GM23248 (cell line): ENCODE results near the gene FOXK1. TPM values are rescaled to one million over a fixed set of nuclear protein-coding genes. Genes with fewer than 3 reads are reported as not detected.

Source experiments
- DNase-seq: peaks from one replicate; pipeline ENCODE4 v3.0.0-alpha.2; 2015
- H2AFZ ChIP-seq: fragments of 200-600 bp; sonication (generic); 2 replicates; pipeline ENCODE4 v1.6.1; 2016; ENCODE audit warnings: antibody characterized with exemption
- H3F3A ChIP-seq: fragments of 200-600 bp; sonication (generic); 2 replicates; pipeline ENCODE4 v1.6.1; 2016; ENCODE audit warnings: mild to moderate bottlenecking, antibody characterized with exemption, mixed run types; ENCODE audit not compliant: insufficient read depth
- H3K27ac ChIP-seq: fragments of 200-600 bp; sonication (generic); 2 replicates; pipeline ENCODE4 v1.5.1; 2016; ENCODE audit warnings: mild to moderate bottlenecking
- H3K27me3 ChIP-seq: fragments of 200-600 bp; sonication (generic); replicated peaks from 2 replicates; pipeline ENCODE4 v1.6.1; 2016; ENCODE audit warnings: mild to moderate bottlenecking; ENCODE audit not compliant: insufficient read depth
- H3K36me3 ChIP-seq: fragments of 200-600 bp; sonication (generic); 2 replicates; pipeline ENCODE4 v1.6.1; 2016; ENCODE audit warnings: low read depth, mild to moderate bottlenecking
- H3K4me1 ChIP-seq: fragments of 200-600 bp; sonication (generic); 2 replicates; pipeline ENCODE4 v1.6.1; 2016; ENCODE audit warnings: mild to moderate bottlenecking; ENCODE audit not compliant: insufficient read depth
- H3K4me2 ChIP-seq: fragments of 200-600 bp; sonication (generic); one replicate; pipeline ENCODE4 v1.6.1; 2016; ENCODE audit warnings: mild to moderate bottlenecking; ENCODE audit not compliant: unreplicated experiment
- H3K4me3 ChIP-seq: fragments of 200-600 bp; sonication (generic); 2 replicates; pipeline ENCODE4 v1.5.1; 2016; ENCODE audit warnings: mild to moderate bottlenecking
- H3K79me2 ChIP-seq: fragments of 200-600 bp; sonication (generic); 2 replicates; pipeline ENCODE4 v1.6.1; 2016; ENCODE audit warnings: mild to moderate bottlenecking; ENCODE audit not compliant: insufficient read depth
- H3K9ac ChIP-seq: fragments of 200-600 bp; sonication (generic); 2 replicates; pipeline ENCODE4 v1.6.1; 2016; ENCODE audit warnings: mild to moderate bottlenecking
- H3K9me2 ChIP-seq: fragments of 200-600 bp; sonication (generic); 2 replicates; pipeline ENCODE4 v1.6.1; 2016; ENCODE audit warnings: mixed run types, mild to moderate bottlenecking, moderate library complexity; ENCODE audit not compliant: insufficient read depth
- H3K9me3 ChIP-seq: fragments of 200-600 bp; sonication (generic); one replicate; pipeline ENCODE4 v1.6.1; 2017; ENCODE audit warnings: low read depth
- H4K20me1 ChIP-seq: fragments of 200-600 bp; sonication (generic); 2 replicates; pipeline ENCODE4 v1.6.0; 2016; ENCODE audit not compliant: insufficient read depth
- EZH2 ChIP-seq: fragments of 200-600 bp; sonication (generic); IDR thresholded peaks from 2 replicates; pipeline ENCODE4 v1.6.1; 2018; ENCODE audit warnings: antibody characterized with exemption, mild to moderate bottlenecking; ENCODE audit not compliant: insufficient read depth, poor library complexity, severe bottlenecking
- EZH2phosphoT487 ChIP-seq: fragments of 200-600 bp; sonication (generic); IDR thresholded peaks from 2 replicates; pipeline ENCODE4 v1.6.1; 2018; ENCODE audit warnings: antibody characterized with exemption, moderate library complexity, mild to moderate bottlenecking, low read depth; ENCODE audit not compliant: insufficient read depth
- WGBS, 2 experiments: methylation state at CpG; one replicate each; pipeline ENCODE4 v1.1.6; 2015 to 2017; ENCODE audit warnings: low lambda C conversion rate in 2 of 2, low coverage in 1 of 2; ENCODE audit errors: missing lambda C conversion rate in 2 of 2; 5-methylcytosine and 5-hydroxymethylcytosine counted together
- in situ Hi-C: fragments of 300-500 bp; cut with MboI; formaldehyde crosslinking; loops from 2 replicates; pipeline ENCODE4 v1.15.0; 2020
- polyA plus RNA-seq: library from polyadenylated mRNA; unstranded; fragments of >200 nt; fragmentation: Nextera tagmentation; extraction: Ambion mirVana; gene quantifications from 2 replicates; pipeline ENCODE4 v1.2.1, GENCODE V29; 2016
- total RNA-seq: library from RNA; depleted of rRNA; stranded (reverse); fragments of >200 nt; shearing (Covaris generic); gene quantifications from 2 replicates; pipeline ENCODE4 v1.2.3, GENCODE V29; 2014

The FOXK1 gene
- total and polyA plus RNA-seq, 2 experiments from 2014 or later: 8.5 to 16.4 TPM

DNA sequence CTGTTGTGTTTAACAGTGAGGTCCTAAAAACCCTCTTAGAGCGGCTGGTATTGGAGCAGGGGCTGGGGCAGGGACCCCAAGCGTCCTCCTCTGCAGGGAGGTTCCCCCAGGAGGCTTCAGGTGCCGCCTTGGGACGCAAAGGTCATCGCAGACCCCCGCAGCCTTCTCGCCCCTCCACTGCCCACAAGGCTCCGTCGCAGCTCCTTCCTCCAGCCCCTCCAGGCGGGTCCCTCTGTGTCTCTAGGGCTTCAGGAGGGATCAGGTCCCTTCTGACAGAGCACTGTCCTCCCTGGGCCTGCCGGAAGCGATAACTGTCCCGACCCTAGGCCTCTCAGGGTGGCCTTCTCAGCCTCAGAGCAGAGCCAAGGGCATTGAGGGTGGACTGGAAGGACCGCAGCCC, 67.3 kb downstream of the FOXK1 start:
- Histone ChIP-seq H3K27ac (no peak overlapping the region), H3K4me2 (no peak overlapping the region), H3K9me2 (no peaks in the 10 kb centered on the region), H3K79me2 (peaks cover 82% of the 10 kb centered on the region), H3K9me3 (no peaks in the 10 kb centered on the region), H3K4me3 (no peak overlapping the region), H3K4me1 (peaks cover 14% of the 10 kb centered on the region), H3F3A (peaks cover 34% of the 10 kb centered on the region), H2AFZ (no peak overlapping the region), H4K20me1 (no peaks in the 10 kb centered on the region), H3K27me3 (no peaks in the 10 kb centered on the region), H3K36me3 (peaks cover 8% of the 10 kb centered on the region; the same call in 1 of the 2 replicates), H3K9ac (no peak overlapping the region)
- no peak for DNase-seq
- in situ Hi-C loops: no loop called here
- TF ChIP-seq EZH2 (no peak), EZH2phosphoT487 (no peak)
- 94 to 98% methylated on average over 14 of the region's 14 CpGs for WGBS, 2 experiments

DNA sequence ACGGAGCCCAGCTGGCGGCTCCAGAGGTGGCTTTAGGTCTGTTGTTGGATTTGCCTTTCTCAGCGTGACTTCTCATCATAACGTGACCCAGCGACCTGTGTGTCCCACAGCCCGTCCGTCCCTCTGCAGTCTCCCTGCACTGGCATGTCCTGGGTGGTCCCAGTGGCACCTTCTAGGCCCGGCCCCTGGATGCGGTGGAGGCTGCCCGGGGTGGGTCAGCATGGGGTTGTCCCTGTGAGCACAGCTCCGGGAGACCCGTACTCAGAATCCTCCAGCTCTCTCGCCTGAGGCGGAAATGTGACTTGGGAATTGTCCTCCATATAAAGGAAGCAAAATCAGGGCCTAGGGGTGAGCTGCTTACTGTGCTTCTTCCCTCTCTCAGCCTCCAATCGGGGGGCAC, 67.7 kb downstream of the FOXK1 start:
- DNase-seq: no peak
- H3K4me2 ChIP-seq: no peak overlapping the region
- TF ChIP-seq EZH2phosphoT487 (no peak), EZH2 (no peak)
- H3K9ac ChIP-seq: no peak overlapping the region
- H3K4me3 ChIP-seq: no peak overlapping the region
- H3K27ac ChIP-seq: no peak overlapping the region
- H3K27me3 ChIP-seq: no peaks in the 10 kb centered on the region
- 90 to 94% methylated on average over 15 of the region's 15 CpGs for WGBS, 2 experiments
- H3K9me3 ChIP-seq: no peaks in the 10 kb centered on the region
- in situ Hi-C loops: no loop called here
- peaks cover 31% of the 10 kb centered on the region for H3F3A ChIP-seq
- peaks cover 8% of the 10 kb centered on the region; the same call in 1 of the 2 replicates for H3K36me3 ChIP-seq
- no peak overlapping the region for H2AFZ ChIP-seq
- peaks cover 85% of the 10 kb centered on the region for H3K79me2 ChIP-seq
- H4K20me1 ChIP-seq: no peaks in the 10 kb centered on the region
- peaks cover 10% of the 10 kb centered on the region for H3K4me1 ChIP-seq
- no peaks in the 10 kb centered on the region for H3K9me2 ChIP-seq

DNA sequence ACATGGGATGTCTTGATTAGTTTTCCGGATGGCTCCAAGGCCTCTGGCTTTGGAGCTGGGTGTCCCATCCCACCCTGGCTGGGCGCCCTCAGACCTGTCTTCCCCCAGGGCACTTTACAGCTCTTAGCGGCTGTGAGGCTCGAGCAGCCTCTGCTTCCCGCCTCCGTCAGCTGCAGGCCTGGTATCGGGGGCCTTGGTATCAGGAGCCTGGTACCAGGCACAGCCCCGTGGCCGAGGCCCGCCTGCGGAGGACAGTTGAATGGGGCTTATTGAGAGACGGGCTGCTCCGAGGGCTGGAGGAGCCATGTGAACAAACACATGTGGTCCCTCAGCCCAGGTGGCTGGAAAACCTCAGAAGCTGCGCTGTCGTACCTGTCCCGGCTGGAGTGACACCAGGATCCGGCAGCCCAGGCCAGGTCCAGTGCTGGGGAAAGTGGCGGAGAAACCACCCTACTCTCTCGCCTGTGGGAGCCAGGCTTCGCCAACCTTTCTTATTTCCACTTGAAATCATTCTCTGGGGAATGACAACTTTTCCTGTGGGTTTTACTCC, 69.4 kb downstream of the FOXK1 start:
- DNase-seq: no peak
- 91 to 92% methylated on average over 17 to 20 of the region's 20 CpGs for WGBS, 2 experiments
- H3K36me3 ChIP-seq: peaks cover 16% of the 10 kb centered on the region; the same call in 1 of the 2 replicates

DNA sequence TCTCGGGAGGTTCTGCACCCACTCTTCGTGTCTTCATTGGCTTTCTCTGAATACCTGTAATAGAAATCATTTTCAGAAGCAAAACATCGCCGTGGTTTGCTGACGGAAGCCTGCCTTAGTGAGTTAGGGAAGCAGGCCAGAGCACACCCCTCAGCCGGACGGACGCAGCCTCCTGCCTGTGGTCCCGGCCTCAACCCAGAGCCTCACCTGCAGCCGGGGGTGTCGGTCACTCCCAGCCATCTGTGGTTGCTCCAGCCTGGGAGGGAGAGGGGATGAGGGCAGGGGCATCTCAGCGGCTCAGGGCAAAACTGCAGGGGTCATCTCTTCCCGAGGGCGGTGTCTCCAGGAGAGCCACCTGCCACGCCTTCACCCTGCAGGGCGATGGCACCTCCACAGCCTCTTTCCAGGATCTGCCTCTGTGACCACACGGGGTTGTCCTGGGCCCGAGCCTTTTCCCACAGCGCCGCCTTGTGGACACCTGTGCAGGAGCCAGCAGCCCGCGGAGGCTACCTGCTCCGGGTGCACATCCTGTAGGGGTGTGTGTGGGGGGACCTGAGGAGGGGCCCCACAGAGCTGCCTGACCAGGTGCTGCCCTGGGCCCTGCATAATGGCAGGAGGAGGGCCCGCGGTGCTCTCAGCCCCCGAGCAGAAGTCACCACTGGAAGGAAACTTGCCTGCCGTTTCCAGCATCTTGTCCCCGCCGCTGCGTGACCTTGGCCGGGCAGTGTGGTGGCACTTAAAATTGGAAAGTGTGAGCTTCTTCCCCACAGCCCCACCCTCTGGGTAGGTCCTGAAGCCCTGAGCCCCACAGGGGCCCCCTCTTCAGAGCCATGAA, 71.7 kb downstream of the FOXK1 start:
- no peaks in the 10 kb centered on the region for H3K9me3 ChIP-seq
- H3K36me3 ChIP-seq: peaks cover 29% of the 10 kb centered on the region; the same call in 1 of the 2 replicates
- H3K27me3 ChIP-seq: no peaks in the 10 kb centered on the region
- no peak overlapping the region for H2AFZ ChIP-seq
- peaks cover 74% of the 10 kb centered on the region for H3K79me2 ChIP-seq
- peak; percentile 66 for DNase-seq
- in situ Hi-C loops: no loop called here
- H3K27ac ChIP-seq: no peak overlapping the region
- H3F3A ChIP-seq: no peaks in the 10 kb centered on the region
- H3K4me2 ChIP-seq: no peak overlapping the region
- no peaks in the 10 kb centered on the region for H4K20me1 ChIP-seq
- no peak overlapping the region for H3K9ac ChIP-seq
- H3K4me3 ChIP-seq: no peak overlapping the region
- no peaks in the 10 kb centered on the region for H3K4me1 ChIP-seq
- TF ChIP-seq EZH2 (no peak), EZH2phosphoT487 (no peak)
- WGBS, 2 experiments: 56 to 57% methylated on average over 31 of the region's 31 CpGs
- no peaks in the 10 kb centered on the region for H3K9me2 ChIP-seq

More for the DNA sequence above, 69.4 kb downstream of the FOXK1 start:
- no peak overlapping the region for H3K4me2 ChIP-seq
- in situ Hi-C loops: no loop called here
- no peak overlapping the region for H3K9ac ChIP-seq
- H2AFZ ChIP-seq: no peak overlapping the region
- H3K9me2 ChIP-seq: no peaks in the 10 kb centered on the region
- H3F3A ChIP-seq: peaks cover 19% of the 10 kb centered on the region
- H4K20me1 ChIP-seq: no peaks in the 10 kb centered on the region
- peaks cover 3% of the 10 kb centered on the region; the same call in 1 of the 2 replicates for H3K4me1 ChIP-seq
- H3K9me3 ChIP-seq: no peaks in the 10 kb centered on the region
- H3K4me3 ChIP-seq: no peak overlapping the region
- no peaks in the 10 kb centered on the region for H3K27me3 ChIP-seq
- no peak overlapping the region for H3K27ac ChIP-seq
- TF ChIP-seq EZH2phosphoT487 (no peak), EZH2 (no peak)
- H3K79me2 ChIP-seq: peaks cover 97% of the 10 kb centered on the region
